Measurements from ENCODE around the gene WFDC6. TPM values are rescaled to one million over a fixed set of nuclear protein-coding genes. Genes with fewer than 3 reads are reported as not detected.
A peak's percentile ranks its signal among the peaks of the same experiment; 100 is the strongest.

WFDC6 gene
- polyA plus RNA-seq, 2 of the 4 experiments (the other 2 are of a cell fraction) = not detected

GRCh38 chr20:45547206-45547770 is 8.0 kb upstream of the WFDC6 start, which contains the start of gene EPPIN:
Gene EPPIN, minus strand, starts transcription at chr20:45547401. Its CDS starts 44 bp downstream, at chr20:45547357.
- ATAC-seq (no peak), FAIRE-seq (no peak), DNase-seq (ENCODE audit: low read depth in 1 of 2, low spot score in 1 of 2) (no peak)
- no peak within 1 kb of the TSS for H3K27ac ChIP-seq
- TF ChIP-seq MYC (IDR thresholded peaks at IDR 0.05; ENCODE audit: borderline replicate concordance, low read length) (no peak), CBX8 (IDR thresholded peaks at IDR 0.05) (no peak), HOXB5 (CRISPR knock-in tag; IDR thresholded peaks at IDR 0.05) (no peak), ZC3H11A (IDR thresholded peaks at IDR 0.05) (no peak), CHD4 (IDR thresholded peaks at IDR 0.05; ENCODE audit: borderline replicate concordance) (no peak), RARB (CRISPR knock-in tag; IDR thresholded peaks at IDR 0.05) (no peak), FOXS1 (CRISPR knock-in tag; IDR thresholded peaks at IDR 0.05) (no peak), HDAC2 (IDR thresholded peaks at IDR 0.05) (no peak), NPAS2 (CRISPR knock-in tag; IDR thresholded peaks at IDR 0.05; ENCODE audit: borderline replicate concordance) (no peak), JUNB (IDR thresholded peaks at IDR 0.05) (no peak), FOSL2 (IDR thresholded peaks at IDR 0.05) (no peak), FOSL2 (CRISPR knock-in tag; IDR thresholded peaks at IDR 0.05) (no peak), TP53 (CRISPR knock-in tag; IDR thresholded peaks at IDR 0.05) (no peak), FOSB (CRISPR knock-in tag; IDR thresholded peaks at IDR 0.05) (no peak), HES2 (IDR thresholded peaks at IDR 0.05) (no peak), EHMT2 (IDR thresholded peaks at IDR 0.05; ENCODE audit: low read depth) (no peak), PHF8 (IDR thresholded peaks at IDR 0.05; ENCODE audit: borderline replicate concordance, low read depth) (no peak)
- TF ChIP-seq, protein P1, sequence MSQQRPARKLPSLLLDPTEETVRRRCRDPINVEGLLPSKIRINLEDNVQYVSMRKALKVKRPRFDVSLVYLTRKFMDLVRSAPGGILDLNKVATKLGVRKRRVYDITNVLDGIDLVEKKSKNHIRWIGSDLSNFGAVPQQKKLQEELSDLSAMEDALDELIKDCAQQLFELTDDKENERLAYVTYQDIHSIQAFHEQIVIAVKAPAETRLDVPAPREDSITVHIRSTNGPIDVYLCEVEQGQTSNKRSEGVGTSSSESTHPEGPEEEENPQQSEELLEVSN (IDR thresholded peaks at IDR 0.05; ENCODE audit: borderline replicate concordance, low read depth) = no peak
- TF ChIP-seq, protein P2, sequence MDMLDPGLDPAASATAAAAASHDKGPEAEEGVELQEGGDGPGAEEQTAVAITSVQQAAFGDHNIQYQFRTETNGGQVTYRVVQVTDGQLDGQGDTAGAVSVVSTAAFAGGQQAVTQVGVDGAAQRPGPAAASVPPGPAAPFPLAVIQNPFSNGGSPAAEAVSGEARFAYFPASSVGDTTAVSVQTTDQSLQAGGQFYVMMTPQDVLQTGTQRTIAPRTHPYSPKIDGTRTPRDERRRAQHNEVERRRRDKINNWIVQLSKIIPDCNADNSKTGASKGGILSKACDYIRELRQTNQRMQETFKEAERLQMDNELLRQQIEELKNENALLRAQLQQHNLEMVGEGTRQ (IDR thresholded peaks at IDR 0.05) = no peak
- 35% methylated on average over 6 of the region's 6 CpGs for WGBS (ENCODE audit: missing lambda C conversion rate)
- POLR2A ChIA-PET = no interaction called here
- H3K4me1 ChIP-seq = no peaks in the 10 kb centered on the region
- no peak within 1 kb of the TSS for H3K4me2 ChIP-seq
- CTCF ChIA-PET = interaction anchor here (0.6 to 2.2 kb wide), 5 partner anchors 69 to 226 kb away, joined by 4 to 15 read pairs (median 4); no protein-coding TSS in a partner anchor
- no peaks in the 10 kb centered on the region for H3K9me3 ChIP-seq
- no peak within 1 kb of the TSS for H3K4me3 ChIP-seq

DNA sequence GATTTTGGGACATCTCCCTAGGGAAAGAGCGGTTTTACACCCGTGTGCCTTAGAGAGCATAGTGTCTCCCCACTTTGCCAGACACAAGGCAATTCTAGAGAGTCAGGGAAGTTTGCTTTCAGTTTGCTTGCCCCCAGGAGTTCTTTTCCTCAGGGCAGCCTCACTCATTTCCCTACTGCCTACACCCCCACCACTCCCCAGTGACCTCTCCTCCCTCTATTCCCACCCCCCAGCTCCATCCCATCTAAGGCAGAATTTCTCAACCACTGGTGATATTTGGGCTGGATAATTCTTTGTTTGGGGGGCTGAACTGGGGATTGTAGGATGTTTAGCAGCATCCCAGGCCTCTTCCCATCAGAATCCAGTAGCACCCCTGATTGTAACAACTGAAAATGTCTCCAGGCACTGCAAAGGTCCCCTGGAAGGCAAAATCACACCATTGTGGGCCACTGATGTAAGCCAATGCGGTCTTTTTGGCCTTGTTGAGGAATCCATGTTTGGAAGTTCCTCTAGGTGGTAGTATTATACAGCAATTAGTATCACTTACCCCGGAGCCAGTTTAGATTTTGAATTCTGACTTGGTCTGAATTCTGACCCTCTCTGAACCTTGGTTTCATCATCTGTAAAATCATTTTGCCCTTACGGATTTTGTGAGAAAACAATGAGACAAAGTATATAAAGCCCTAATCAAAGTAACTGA is 6.6 kb upstream of the WFDC6 start:
- no peaks in the 10 kb centered on the region for H3K9me3 ChIP-seq
- no peak overlapping the region for H3K4me3 ChIP-seq
- no peaks in the 10 kb centered on the region for H3K4me1 ChIP-seq
- no peak overlapping the region for H3K4me2 ChIP-seq
- peak; percentile 21 to 26 for DNase-seq (ENCODE audit: low read depth in 1 of 2, low spot score in 1 of 2)
- FAIRE-seq = no peak
- no peak overlapping the region for H3K27ac ChIP-seq
- ChIA-PET CTCF (interaction anchor here (0.7 to 1.6 kb wide), 5 partner anchors 17 to 468 kb away, joined by 3 to 21 read pairs (median 4); no protein-coding TSS in a partner anchor), POLR2A (no interaction called here)
- ATAC-seq = peak; percentile 69 to 83; a peak in 5 of 6 replicates
- WGBS (ENCODE audit: missing lambda C conversion rate) = 4% methylated on average over 5 of the region's 5 CpGs
- TF ChIP-seq, protein P3, sequence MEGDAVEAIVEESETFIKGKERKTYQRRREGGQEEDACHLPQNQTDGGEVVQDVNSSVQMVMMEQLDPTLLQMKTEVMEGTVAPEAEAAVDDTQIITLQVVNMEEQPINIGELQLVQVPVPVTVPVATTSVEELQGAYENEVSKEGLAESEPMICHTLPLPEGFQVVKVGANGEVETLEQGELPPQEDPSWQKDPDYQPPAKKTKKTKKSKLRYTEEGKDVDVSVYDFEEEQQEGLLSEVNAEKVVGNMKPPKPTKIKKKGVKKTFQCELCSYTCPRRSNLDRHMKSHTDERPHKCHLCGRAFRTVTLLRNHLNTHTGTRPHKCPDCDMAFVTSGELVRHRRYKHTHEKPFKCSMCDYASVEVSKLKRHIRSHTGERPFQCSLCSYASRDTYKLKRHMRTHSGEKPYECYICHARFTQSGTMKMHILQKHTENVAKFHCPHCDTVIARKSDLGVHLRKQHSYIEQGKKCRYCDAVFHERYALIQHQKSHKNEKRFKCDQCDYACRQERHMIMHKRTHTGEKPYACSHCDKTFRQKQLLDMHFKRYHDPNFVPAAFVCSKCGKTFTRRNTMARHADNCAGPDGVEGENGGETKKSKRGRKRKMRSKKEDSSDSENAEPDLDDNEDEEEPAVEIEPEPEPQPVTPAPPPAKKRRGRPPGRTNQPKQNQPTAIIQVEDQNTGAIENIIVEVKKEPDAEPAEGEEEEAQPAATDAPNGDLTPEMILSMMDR (IDR thresholded peaks at IDR 0.05) = peak; percentile 38; the same call in 2 of the 3 replicates
- TF ChIP-seq RAD21 (conservative IDR thresholded peaks at IDR 0.05 in 1 of 2, IDR thresholded peaks at IDR 0.05 in 1 of 2) = peak; percentile 62 to 69
- TF ChIP-seq HOXB5 (CRISPR knock-in tag; IDR thresholded peaks at IDR 0.05) = no peak
- no peak for TF ChIP-seq ELK1 (IDR thresholded peaks at IDR 0.05; ENCODE audit: low read depth, low read length)
- peak; percentile 45; the same call in 2 of the 3 replicates for TF ChIP-seq SMC3 (IDR thresholded peaks at IDR 0.05)

All from A549 (cell line).